Astrocyte of the cerebellum (primary cell): ENCODE measurements around the gene DLG2.

Experiments used
- DNase-seq: peaks from one replicate; pipeline ENCODE4 v3.0.0-alpha.2; 2011; ENCODE audit warnings: low read depth
- H3K4me3 ChIP-seq: 2 replicates; pipeline ENCODE4 v1.5.1; 2011; ENCODE audit warnings: mild to moderate bottlenecking, low read depth, low read length, moderate library complexity
- CTCF ChIP-seq: IDR thresholded peaks from 2 replicates; pipeline ENCODE4 v1.5.1; 2012; ENCODE audit warnings: low read length, low read depth, moderate library complexity, mild to moderate bottlenecking; ENCODE audit errors: missing control alignments
- in situ Hi-C: cut with HindIII; loops from 2 replicates; pipeline ENCODE4 v1.10.0; 2017; ENCODE audit warnings: low sequenced_read_pairs

The DLG2 gene

GRCh38 chr11:84685976-84686375, 941.2 kb downstream of the DLG2 start:
- in situ Hi-C loops: no loop called here
- H3K4me3 ChIP-seq: no peak overlapping the region
- no peak for TF ChIP-seq CTCF
- no peak for DNase-seq

- no peak for DNase-seq
These were observed 942.0 kb downstream of the DLG2 start for GRCh38 chr11:84685149-84685548.

GRCh38 chr11:84681456-84681855, 945.7 kb downstream of the DLG2 start:
- in situ Hi-C loops: no loop called here
- DNase-seq: no peak
- no peak overlapping the region for H3K4me3 ChIP-seq
- TF ChIP-seq CTCF: no peak

More at GRCh38 chr11:84685149-84685548, 942.0 kb downstream of the DLG2 start:
- in situ Hi-C loops: no loop called here
- H3K4me3 ChIP-seq: no peak overlapping the region
- no peak for TF ChIP-seq CTCF

GRCh38 chr11:84675396-84676025, 951.6 kb downstream of the DLG2 start:
- no peak overlapping the region for H3K4me3 ChIP-seq
- no peak for DNase-seq
- TF ChIP-seq CTCF: no peak
- in situ Hi-C loops: no loop called here

- H3K4me3 ChIP-seq: no peak overlapping the region
- DNase-seq: peak; percentile 33
- in situ Hi-C loops: no loop called here
- no peak for TF ChIP-seq CTCF
These were observed 953.4 kb downstream of the DLG2 start for GRCh38 chr11:84673753-84674152.

GRCh38 chr11:84671325-84671999, 955.7 kb downstream of the DLG2 start:
- no peak for TF ChIP-seq CTCF
- H3K4me3 ChIP-seq: no peak overlapping the region
- no peak for DNase-seq
- in situ Hi-C loops: no loop called here
